Effector memory CD4-positive, alpha-beta T cell (primary cell): ENCODE measurements around the gene SLC1A2.

Source experiments
- DNase-seq, 3 donors: peaks; one replicate each; pipeline ENCODE4 v3.0.0-alpha.2; 2020
- H3K27ac ChIP-seq: 2 replicates; pipeline ENCODE4 v1.7.0; 2013; ENCODE audit warnings: mild to moderate bottlenecking, low read length, moderate library complexity; ENCODE audit not compliant: insufficient read depth, poor library complexity, severe bottlenecking
- H3K27me3 ChIP-seq: replicated peaks from 2 replicates; pipeline ENCODE4 v1.7.0; 2013; ENCODE audit warnings: mild to moderate bottlenecking, low read length; ENCODE audit not compliant: insufficient read depth, control insufficient read depth, poor library complexity, severe bottlenecking
- H3K36me3 ChIP-seq: 2 replicates; pipeline ENCODE4 v1.7.0; 2013; ENCODE audit warnings: mild to moderate bottlenecking, low read length, moderate library complexity; ENCODE audit not compliant: control insufficient read depth, insufficient read depth
- H3K4me1 ChIP-seq: 2 replicates; pipeline ENCODE4 v1.7.0; 2013; ENCODE audit warnings: low read length, mild to moderate bottlenecking; ENCODE audit not compliant: control insufficient read depth, insufficient read depth, poor library complexity, severe bottlenecking
- H3K4me3 ChIP-seq: 2 replicates; pipeline ENCODE4 v1.7.0; 2013; ENCODE audit warnings: low read length, low read depth, mild to moderate bottlenecking; ENCODE audit not compliant: insufficient read depth, poor library complexity, severe bottlenecking
- H3K9me3 ChIP-seq: 2 replicates; pipeline ENCODE4 v1.7.0; 2013; ENCODE audit warnings: mild to moderate bottlenecking, low read length, moderate library complexity; ENCODE audit not compliant: control insufficient read depth

The SLC1A2 gene

DNA sequence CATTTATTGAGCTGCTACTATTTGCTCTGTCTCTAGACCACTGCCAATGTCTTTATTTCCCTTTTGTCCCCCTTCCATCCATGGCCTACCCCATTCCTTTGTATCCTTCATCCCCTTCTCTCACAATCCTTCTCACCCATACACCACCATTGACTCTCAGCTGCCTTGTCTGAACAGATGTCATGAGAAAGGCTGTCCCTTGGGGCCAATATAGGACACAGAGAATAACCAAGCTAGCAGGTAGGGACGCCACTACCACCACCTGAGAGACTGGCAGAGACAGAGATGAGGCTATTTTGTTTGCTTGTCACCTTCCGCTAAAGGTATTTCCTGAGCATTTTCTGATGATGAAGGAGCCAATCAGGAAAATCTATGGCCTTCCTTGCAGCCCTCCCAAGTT is 141.5 kb downstream of the SLC1A2 start:
- Histone ChIP-seq H3K36me3 (no peaks in the 10 kb centered on the region), H3K9me3 (no peaks in the 10 kb centered on the region), H3K27ac (no peak overlapping the region), H3K27me3 (no peaks in the 10 kb centered on the region), H3K4me1 (peaks cover 6% of the 10 kb centered on the region), H3K4me3 (no peak overlapping the region)
- DNase-seq: no peak

- DNase-seq: peak in 1 of 3 donors; percentile 1
- peaks cover 14% of the 10 kb centered on the region for H3K4me1 ChIP-seq
- H3K27me3 ChIP-seq: no peaks in the 10 kb centered on the region
- H3K27ac ChIP-seq: no peak overlapping the region
- no peak overlapping the region for H3K4me3 ChIP-seq
- H3K9me3 ChIP-seq: no peaks in the 10 kb centered on the region
- no peaks in the 10 kb centered on the region for H3K36me3 ChIP-seq
Observed at GRCh38 chr11:35276396-35277145, 142.8 kb downstream of the SLC1A2 start.

DNA sequence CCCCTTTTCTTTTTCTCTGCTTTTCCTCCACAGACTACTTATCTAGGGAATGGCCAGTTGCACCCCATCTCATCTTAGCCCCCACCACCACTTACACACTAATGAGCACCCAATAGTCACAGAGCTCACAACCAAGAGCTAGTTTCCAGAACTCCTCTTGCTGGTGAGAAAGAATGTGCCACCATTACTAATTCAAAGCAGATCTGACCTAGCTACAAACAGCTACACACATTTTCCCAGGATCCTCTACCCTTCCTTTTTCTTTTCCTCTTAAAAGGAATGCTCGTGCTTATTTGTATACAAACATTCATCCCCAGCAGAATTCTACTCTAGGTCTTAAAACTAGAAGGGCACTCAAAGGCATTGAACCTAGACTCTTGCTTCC is 143.6 kb downstream of the SLC1A2 start:
- Histone ChIP-seq H3K9me3 (no peaks in the 10 kb centered on the region), H3K4me3 (no peak overlapping the region), H3K36me3 (no peaks in the 10 kb centered on the region), H3K4me1 (peaks cover 14% of the 10 kb centered on the region), H3K27me3 (no peaks in the 10 kb centered on the region), H3K27ac (no peak overlapping the region)
- no peak for DNase-seq

DNA sequence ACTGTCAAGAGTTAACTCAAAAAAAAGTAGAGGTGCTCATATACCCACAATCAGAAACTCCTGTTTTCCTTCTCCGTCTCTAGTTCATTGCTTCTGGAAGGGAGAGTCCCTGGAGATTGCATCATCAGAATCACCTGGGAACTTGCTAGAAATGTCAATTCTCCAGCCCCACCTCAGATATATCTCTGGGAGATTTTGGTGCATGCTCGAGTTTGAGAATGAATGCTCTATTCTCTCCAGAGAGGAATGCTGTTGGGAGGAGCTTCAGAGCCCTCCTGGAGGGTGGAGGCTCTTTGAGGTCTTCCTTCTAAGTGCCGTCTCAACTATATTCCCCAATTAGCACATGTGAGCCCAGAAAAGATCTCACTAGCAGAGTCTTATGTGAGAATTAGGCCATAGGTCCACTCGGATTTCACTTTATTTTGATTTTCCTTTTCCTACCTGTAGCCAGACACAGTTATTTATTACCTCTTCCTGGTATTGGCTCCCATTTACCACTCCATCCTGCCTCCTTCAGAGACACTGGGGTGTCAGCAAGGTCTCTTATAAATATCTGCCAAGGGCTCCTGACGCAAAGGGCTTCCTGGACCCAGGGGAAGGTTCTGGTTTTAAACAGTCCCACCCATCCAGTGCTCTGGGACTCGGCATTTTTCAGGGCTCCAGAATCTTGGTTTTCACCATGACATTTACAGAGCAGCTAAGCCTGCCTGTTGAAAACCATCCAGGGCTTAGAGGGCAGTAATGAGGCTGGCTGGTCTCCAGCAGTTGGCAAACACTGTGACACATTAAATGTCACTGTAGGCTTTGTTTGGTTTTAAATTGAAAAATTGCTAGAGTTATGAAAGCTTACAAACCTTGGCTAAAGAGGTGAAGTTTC is 144.2 kb downstream of the SLC1A2 start:
- no peak for DNase-seq
- Histone ChIP-seq H3K36me3 (no peaks in the 10 kb centered on the region), H3K27me3 (no peaks in the 10 kb centered on the region), H3K4me3 (no peak overlapping the region), H3K4me1 (peaks cover 14% of the 10 kb centered on the region), H3K27ac (no peak overlapping the region), H3K9me3 (no peaks in the 10 kb centered on the region)

DNA sequence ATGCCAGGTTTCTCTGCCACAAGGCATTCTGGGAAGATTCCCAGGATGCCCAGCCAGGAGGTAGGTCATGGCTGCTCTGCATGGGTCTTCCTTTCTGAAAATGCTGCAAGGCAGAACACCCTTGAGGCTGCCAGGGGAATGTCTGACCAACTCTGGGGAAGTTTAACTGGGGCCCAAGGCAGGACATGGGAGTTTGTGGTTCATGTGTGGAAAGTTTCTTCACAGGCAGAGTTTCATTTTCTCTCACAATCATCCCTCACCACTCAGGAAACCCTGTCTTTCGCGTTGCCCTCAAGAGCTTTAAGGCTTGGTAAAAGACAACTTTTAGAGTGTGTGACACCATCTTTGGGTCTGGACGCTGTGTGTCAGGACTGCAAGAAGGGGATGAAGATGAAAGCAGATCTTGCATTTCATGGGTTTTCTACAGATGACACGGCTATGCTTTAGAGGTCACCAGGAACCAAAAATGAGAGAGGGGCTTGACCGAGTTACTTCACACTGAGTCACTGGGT is 146.9 kb downstream of the SLC1A2 start:
- Histone ChIP-seq H3K4me1 (peaks cover 14% of the 10 kb centered on the region), H3K36me3 (no peaks in the 10 kb centered on the region), H3K27ac (no peak overlapping the region), H3K4me3 (peak overlapping the region; percentile 18), H3K9me3 (no peaks in the 10 kb centered on the region), H3K27me3 (no peaks in the 10 kb centered on the region)
- peak in 2 of 3 donors; percentile 4 to 33 for DNase-seq

DNA sequence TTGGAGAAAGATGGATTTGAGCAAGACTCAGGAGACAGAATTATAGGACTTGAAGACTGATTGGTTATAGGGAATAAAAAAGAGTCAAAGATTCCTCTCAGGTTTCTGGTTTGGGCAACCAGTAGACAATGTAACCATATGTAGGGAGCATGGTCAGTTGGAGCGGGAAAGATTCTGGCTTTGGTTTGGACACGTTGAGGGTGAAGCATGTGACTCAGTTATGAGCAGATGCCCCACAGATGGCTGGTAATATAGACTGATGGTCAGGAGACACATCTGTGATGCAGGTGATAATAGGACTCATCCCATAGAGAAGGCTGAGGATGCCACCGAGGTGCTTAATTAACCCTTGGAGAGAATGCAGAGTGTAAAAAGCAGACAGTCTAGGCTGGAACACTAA is 148.3 kb downstream of the SLC1A2 start:
- H3K9me3 ChIP-seq: no peaks in the 10 kb centered on the region

GRCh38 chr11:35270342-35270741 is 149.0 kb downstream of the SLC1A2 start:
- Histone ChIP-seq H3K36me3 (no peaks in the 10 kb centered on the region), H3K27ac (no peak overlapping the region), H3K9me3 (no peaks in the 10 kb centered on the region), H3K4me3 (no peak overlapping the region), H3K4me1 (peaks cover 14% of the 10 kb centered on the region), H3K27me3 (no peaks in the 10 kb centered on the region)
- no peak for DNase-seq

More for the DNA sequence above, 148.3 kb downstream of the SLC1A2 start:
- DNase-seq: no peak
- no peaks in the 10 kb centered on the region for H3K36me3 ChIP-seq
- no peaks in the 10 kb centered on the region for H3K27me3 ChIP-seq
- H3K27ac ChIP-seq: no peak overlapping the region
- H3K4me3 ChIP-seq: no peak overlapping the region
- peaks cover 14% of the 10 kb centered on the region for H3K4me1 ChIP-seq

DNA sequence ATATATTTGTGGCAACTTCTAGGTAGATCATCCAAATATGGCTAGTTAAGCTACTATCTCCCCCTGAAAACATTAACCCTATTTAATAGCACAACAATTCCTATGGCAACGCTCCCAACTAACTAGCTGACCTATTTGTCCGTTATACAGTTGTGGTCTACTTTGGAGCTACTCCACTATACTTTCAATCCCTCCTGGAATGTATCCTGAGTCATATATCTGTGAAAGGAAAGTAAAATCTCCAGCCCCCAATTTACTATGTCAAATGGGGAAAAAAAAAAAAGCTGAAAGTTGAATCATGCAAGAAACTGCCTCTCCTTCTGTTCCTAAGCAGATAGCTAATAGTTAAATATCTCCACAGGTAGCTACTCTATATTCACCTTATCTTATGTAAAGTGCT is 151.9 kb downstream of the SLC1A2 start:
- no peak for DNase-seq
- H3K27me3 ChIP-seq: no peaks in the 10 kb centered on the region
- H3K27ac ChIP-seq: no peak overlapping the region
- no peak overlapping the region for H3K4me3 ChIP-seq
- peaks cover 5% of the 10 kb centered on the region for H3K4me1 ChIP-seq
- no peaks in the 10 kb centered on the region for H3K9me3 ChIP-seq
- H3K36me3 ChIP-seq: no peaks in the 10 kb centered on the region

DNA sequence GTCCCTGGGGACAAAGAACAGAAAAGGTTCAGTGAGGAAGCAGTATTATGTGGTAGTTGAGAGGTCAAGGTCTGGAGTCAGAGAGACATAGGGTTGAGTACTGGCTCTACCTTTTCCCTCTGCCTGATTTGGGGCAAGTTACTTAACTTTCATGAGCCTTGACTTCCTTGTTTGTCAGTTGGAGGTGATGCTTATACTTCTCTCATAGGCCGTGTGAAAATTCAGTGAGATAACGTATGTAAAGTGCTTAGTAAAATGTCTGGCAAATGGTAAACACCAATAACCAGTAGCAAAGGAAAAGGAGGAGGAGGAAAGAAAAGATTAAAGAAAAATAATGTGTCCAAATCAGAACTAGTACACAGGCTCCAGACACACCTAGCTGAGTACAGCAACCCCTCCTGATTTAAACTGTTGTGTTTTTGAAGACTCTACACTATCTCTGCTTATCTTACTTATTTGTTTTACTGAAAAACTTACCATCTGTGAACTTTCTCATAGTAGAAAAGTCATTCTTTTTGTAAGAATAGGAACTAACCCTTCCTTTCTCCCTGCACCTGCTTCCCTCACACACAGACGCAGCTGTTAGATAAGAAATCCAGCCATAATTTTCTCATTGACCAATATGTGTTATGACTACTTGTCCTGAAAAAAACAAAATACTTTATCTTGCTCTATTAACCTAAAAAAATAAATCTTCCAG is 153.5 kb downstream of the SLC1A2 start:
- H3K4me3 ChIP-seq: no peak overlapping the region
- no peak for DNase-seq
- H3K4me1 ChIP-seq: no peaks in the 10 kb centered on the region
- H3K9me3 ChIP-seq: no peaks in the 10 kb centered on the region
- no peaks in the 10 kb centered on the region for H3K27me3 ChIP-seq
- no peaks in the 10 kb centered on the region for H3K36me3 ChIP-seq
- H3K27ac ChIP-seq: no peak overlapping the region
